Activated CD4-positive, alpha-beta T cell treated with anti-CD3 and anti-CD28 coated beads for 1 hour (primary cell): ENCODE results near the gene PLAAT5.

Experiments
- DNase-seq: peaks from one replicate; pipeline ENCODE4 v3.0.0-alpha.2; 2020

Gene PLAAT5

DNA sequence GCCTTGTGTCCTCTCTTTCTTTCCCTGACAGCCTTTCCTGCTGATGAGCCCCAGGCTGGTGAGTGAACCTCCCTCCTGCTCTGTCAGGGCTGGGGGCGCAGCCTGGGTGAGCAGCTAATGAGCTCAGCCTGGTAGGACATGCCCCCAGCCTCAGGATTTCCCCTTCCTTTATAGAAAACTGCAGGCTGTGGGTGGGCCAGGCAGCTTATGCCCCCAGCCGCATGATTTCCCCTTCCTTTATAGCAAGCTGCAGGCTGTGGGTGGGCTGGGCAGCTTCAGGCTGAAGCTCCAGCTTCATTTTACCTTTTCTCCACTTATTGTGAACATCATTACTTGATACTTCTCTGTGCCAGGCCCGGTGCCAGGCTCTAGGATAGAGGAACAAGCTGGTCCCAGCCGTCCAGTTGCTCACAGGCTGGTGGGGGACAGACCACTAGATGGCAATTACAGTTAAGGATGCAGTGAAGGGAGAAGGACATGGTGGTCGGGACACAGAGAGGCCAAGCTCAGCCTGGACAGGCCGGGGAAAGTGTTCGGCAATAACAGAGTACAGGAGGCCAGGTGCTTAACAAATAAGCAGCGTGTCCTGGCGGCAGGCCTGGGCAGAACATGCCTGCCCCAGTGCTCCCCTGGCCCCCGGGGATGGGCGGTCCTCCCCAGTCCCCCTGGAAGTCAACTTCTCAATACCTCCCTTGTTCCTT lies 20.2 kb upstream of the PLAAT5 start:
- DNase-seq: no peak

DNA sequence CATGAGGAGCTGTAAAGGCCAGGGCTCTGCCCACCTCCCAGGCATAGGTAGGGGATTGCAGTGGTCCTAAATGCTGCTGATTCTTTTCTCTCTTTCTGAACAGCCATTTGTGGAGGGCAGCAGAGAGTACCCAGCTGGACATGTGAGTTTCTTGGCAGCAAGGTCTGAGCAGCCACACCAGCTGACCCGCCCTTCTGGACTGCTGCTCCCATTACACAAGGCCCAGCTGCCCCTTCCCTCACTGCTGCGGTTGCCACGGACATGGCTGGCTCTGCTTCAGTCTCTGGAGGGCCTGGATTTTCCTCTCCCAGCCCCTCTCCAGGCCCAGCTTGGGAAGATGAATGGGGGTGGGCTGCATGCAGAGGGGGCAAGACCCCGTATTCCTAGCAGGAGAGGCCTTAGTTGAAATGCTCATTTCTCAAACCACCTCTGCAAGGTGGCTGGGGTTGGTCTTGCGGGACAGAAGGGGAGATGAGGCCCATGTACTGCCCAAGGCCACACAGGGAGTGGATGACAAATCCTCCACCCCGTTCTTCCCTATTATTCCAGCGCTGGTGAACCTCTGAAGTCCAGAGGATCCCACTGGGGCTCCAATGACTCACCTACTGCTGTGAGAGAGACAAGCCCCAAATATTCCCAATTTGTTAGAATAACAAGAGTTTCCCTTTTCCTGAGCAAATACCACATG lies 19.5 kb upstream of the PLAAT5 start:
- DNase-seq: no peak

DNA sequence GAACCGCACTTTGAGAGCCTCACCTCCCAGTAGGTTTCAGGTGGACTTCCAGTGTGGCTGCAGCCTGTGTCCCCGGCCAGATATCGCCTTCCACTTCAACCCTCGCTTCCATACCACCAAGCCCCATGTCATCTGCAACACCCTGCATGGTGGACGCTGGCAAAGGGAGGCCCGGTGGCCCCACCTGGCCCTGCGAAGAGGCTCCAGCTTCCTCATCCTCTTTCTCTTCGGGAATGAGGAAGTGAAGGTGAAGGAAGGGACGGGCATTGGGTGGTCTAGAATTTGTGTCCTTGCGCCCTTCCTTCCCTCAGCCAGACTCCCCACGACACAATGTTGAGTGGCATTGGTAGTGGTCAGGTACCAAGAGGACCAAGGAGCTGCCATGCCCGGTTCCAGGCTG lies 17.8 kb upstream of the PLAAT5 start:
- DNase-seq: no peak

DNA sequence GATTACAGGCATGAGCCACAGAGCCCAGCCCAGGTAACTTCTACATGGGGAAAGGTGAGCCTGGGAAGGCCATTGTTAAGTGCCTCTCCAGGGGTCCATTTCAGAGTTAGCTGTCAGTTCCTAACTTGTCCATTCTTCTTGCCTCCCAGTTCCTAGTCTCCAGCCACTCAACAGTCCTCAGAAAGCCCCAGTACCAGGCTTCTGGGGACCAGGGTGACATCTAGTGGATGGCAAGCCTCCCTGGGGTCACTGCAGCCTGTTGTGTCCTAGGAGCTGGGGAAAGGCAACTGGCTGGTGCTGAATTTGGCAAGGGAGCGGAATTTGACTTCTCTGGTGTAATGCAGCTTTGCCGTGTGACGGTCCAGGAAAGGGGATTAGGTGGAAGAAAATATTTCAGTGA lies 17.0 kb upstream of the PLAAT5 start:
- no peak for DNase-seq

DNA sequence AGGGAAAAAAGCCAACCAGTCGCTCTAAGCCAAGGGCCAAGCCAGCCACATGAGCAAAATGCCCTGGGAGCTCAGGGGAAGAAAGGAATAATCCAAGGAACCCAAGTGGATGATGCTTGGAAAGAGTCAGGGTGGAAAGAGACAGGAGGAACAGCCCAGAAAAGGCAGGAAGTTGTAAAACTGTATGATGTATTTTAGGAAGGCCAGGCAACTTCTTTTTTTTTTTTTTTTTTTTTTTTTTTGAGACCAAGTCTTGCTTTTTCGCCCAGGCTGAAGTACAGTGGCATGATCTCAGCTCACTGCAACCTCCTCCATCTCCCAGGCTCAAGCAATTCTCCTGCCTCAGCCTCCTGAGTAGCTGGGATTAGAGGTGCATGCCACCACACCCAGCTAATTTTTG lies 16.5 kb upstream of the PLAAT5 start:
- no peak for DNase-seq

DNA sequence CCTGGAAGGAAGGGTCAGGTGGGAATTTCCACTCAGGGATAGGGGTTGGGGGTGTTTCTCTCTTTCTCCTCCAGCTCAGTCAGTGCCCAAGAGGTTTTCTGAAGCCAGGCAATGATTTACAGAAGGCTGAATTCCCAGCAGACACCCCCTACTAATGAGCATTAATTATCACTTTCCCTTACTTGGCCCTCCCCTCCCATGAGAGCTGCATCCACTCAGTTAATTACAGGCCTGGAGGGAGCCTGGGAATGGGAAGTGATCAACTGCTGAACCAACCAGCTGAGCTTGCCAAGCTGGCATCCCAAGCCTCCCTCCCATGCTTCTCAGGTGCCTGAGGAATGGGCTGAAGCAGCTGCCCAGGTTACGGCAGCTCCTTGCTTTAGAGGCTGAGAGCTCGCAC lies 15.9 kb upstream of the PLAAT5 start:
- no peak for DNase-seq

DNA sequence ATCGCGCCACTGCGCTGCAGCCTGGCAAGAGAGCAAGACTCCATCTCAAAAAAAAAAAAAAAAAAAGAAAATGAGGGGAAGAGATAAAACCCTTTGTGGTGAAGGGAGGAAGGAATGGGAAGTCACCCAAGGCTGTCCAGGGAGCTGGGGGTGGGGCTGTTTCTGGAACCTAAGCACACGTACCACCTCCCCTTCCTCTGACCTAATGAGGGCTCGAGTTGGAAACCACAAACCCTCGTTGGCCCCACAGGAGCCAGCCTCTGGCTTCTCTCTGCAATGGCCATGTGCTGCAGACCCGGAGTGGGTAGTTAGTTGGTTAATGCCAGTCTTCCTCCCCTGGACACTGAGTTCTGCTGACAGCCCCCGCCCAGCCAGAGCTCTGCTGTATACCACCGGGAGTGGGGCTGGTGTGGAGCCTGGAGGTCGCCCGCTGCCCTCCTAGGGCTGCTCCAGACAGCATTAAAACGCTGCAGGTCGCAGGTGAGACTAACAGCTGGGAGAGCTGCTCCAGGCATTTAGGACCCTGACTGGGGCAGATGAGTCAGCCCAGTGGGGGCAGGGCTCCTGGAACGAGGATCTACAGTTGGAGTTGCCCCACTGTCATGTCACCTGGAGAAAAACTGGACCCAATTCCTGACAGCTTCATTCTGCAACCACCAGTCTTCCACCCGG lies 15.0 kb upstream of the PLAAT5 start, which contains the start of gene LGALS12:
Gene LGALS12, plus strand, starts transcription at position 228 of the 672 bp plus-strand sequence. Its CDS starts 375 bp downstream, at position 603.
- DNase-seq: no peak

DNA sequence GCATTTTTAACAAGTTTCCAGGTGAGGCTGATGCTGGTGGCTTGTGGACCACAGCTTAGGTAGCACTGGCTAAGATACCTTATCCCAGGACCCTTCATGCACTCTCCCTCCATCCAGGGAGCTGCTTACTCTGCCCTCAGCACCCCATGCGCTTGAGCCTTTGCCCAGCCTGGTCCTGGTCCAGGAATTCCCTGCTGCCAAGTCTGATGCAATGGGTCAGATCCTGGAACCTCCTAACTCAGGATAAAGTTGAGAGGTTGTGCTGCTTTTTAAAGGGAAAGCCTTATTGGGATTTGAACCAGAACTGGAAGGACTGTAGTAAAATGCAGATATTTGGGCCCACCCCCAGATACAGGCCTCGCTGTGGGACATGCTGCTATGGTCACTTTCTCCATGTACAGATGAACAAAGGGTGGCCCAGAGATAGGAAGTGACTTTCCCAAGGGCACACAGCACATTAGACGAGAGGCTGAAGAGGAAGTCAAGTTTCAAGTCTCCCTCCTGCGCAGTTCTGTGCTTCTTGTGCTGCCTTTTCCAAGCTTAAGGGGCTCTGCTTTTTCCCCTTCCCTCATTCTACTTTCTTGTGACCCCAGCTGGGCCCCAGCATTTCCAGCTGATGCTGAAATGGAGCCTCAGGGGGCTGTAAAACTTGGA lies 14.1 kb upstream of the PLAAT5 start:
- DNase-seq: no peak

DNA sequence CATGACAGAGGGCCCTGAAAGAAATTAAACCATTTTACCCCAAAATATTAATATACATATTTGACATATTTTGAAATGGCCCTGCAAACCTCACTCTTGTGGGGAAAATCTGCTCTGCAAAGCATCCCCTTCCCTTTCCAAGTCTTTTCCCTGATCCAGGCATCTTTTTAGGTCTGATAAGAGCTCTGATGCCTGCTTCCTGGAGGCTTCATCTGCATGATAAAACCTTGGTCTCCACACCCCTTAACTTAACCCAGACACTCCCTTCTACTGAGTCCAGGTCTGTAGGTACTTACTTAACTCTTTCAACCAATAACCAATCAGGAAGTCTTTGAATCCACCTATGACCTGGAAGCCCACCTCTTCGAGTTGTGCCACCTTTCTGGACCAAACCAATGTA lies 13.1 kb upstream of the PLAAT5 start:
- no peak for DNase-seq

DNA sequence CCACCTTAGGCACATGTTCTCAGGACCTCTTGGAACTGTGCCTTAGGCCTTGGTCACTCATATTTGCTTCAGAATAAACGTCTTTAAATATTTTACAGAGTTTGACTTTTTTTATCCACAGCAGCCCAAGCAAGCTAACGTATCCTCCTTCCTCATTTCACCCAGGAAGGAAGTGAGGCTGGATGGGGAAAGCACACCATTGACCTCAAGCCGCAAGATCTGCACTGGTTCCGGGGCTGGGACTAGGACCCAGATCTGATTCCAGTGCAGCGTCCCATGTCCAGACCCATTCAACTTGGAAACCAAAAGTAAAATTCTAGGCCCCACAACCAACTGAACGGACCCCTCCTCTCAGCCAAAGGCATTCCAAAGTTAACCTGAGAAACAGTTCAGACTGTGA lies 12.5 kb upstream of the PLAAT5 start:
- no peak for DNase-seq

DNA sequence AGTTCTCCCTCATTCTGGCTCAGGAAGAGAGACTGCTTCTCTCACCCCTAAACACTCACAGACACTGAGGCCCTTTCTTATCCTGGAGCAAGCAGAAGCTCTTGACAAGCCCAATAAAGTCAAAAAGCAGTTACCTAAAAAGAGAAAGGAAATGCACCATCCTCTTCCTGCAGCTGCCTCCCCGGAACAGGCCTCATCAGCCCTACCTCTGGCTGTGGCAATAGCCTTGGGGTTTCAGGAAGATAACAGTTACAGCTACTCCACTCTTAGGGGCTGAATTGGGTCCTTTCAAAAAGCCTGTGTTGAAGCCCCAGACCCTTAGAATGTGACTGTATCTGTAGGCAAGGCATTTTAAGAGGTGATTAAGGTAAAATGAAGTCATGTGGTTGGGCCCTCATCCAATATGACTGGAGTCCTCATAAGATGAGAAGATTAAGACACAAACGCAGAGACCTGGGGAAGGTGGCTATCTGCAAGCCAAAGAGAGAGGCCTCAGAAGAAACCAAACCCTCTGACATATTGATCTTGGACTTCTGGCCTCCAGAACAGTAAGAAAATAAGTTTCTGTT lies 11.4 kb upstream of the PLAAT5 start:
- no peak for DNase-seq

DNA sequence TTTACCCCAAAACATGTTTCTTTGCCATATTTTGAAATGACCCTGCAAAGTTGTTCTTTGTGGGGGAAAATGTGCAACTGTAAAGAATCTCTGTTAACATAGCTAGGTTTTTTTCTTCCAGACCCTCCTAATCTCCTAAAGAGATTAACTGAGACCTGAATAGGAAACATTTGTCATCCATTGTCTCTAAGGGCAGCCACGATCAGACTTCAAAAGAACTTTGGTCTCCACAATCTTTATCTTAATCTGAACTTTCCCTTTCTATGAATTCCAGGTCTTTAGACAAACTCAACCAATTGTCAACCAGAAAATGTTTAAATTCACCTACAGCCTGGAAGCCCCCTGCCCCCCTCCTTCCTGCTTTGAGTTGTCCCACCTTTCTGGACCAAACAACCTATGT lies 10.3 kb upstream of the PLAAT5 start:
- no peak for DNase-seq

DNA sequence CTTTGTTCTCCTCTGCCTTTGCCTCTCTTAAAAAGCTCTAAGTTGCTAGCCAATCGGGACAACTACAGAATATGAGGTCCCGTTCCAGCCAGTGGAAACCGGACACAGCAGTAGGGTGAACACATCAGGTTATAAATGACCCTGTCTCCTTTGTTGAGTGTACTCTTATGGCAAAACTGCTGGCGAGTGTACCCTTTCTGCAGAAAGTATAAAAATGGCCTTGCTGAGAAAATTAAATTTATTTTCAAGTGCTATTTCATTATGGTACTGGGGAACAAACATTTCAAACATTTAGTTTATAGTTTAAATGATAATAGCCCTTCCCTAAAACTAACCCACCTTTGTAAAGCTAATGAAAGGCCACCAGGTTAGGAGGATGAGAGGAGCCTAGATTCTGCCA lies 8.9 kb upstream of the PLAAT5 start:
- no peak for DNase-seq

DNA sequence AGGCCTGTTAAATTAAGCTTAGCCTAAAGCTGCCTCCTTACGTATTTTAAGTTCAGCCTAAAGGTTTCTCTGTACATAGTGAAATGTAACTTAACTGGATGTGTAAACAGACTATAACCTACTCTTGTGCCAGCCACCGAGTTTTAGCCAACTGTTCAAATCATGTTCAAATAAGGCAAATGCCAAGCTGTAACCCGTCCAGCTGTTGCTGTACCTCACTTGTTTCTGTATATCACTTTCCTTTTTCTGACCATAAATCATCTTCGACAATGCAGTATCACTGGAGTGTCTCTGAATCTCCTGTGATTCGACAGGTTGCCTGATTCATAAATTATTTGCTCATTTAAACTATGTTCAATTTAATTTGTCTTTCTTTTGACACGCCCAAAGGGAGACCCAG lies 4.0 kb upstream of the PLAAT5 start:
- DNase-seq: no peak

DNA sequence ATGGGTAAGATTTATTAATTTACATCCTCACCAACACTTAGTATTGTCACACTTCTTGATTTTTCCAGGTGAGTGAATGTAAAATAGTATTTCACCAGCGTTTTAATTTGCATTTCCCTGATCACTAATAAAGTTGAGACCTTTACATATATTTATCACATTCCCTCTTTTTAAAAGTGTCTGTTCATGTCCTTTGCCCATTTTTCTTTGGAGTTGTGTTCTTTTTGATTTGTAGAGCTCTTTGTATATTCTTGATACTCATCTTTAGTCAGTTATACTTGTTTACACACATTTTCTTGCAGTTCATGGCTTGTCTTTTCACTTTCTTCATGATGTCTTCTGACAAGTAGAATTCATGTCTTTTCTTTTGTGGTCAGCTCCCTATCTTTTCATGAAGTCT lies 2.2 kb upstream of the PLAAT5 start:
- DNase-seq: no peak

DNA sequence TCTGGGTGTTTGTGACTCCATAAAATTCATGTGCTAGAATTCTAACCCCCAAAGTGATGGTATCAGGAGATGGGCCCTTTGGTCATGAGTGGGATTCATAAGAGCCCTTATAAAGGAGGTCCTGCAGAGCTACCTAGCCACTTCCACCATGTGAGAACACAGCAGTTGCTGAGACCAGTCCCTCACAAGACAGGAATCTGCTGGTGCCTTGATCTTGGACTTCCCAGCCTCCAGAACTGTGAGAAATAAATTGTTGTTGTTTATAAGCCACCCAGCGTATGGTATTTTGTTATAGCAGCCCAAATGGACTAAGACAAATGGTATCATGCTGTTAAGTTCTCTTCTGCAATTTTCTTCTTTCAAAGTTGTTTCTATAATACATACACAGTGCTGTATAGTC lies 1.5 kb upstream of the PLAAT5 start:
- no peak for DNase-seq

DNA sequence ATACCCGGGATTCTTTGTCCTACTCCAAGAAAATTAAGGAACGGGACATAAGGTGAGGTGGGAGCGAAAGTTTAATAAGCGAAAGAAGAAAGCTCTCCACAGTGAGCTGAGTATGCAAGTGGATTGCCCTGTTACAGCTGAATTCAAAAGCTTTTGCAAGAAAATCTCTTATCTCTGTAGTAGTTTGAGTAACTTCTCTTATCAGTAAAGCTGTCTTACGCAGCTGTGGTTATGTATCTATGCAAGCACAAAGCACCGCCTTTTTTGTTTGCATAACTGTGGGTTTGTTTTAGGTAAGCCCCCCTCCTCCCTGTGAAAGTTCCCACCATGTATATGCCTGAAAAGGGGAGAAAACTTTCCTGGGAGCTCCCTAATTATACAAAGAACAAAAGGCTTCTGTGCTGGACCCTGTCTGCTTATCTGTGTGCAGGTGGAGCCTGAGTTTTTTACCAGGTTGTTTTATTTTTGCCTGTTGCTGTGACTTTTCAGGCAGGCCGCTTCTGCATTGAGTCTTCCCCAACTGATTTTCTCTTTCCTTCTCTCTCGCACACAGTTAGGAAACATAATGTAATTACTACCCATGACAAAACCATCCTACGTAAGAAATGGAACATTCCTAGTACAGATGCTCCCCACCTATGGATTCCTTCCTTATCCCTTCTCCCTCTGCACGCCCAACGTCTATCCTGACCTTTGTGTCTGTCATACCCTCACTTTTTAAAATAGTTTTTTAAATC lies 837 bp upstream of the PLAAT5 start:
- DNase-seq: no peak

DNA sequence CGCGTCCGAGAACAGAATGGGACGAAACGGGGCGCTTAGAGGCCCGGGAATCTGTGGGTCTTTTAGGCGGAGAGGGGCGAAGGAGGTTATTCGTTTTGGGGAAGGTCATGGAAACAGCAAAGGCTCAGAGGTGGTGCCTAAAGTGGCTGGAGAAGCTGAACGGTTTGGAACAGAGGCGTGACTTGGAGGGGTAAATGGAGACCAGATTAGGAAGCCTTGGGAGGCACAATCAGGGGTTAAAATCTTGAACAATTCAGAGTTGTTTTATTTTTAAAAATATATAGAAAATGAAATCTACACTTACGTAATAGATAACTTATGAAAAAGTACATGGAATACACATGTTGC lies 247 bp upstream of the PLAAT5 start:
- DNase-seq: no peak

DNA sequence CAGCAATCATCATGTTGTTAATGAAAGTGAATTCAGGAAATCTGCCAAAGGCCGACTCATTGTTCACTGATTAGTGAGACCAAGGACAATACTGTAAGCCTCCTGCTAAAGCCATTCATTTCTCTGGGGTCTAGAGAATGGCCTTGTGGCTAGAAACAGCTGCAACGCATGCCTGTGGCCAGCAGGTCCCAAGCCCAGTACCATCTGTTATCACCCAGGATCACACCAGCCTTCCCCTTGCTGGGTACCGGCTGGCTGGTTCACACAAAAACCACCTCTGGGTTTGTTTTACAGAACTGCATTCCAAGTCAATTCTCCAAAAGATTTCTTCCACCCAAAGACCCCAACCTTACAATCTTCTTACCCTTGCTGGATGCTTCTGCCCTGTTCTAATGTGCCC lies 1.1 kb downstream of the PLAAT5 start:
- DNase-seq: no peak

DNA sequence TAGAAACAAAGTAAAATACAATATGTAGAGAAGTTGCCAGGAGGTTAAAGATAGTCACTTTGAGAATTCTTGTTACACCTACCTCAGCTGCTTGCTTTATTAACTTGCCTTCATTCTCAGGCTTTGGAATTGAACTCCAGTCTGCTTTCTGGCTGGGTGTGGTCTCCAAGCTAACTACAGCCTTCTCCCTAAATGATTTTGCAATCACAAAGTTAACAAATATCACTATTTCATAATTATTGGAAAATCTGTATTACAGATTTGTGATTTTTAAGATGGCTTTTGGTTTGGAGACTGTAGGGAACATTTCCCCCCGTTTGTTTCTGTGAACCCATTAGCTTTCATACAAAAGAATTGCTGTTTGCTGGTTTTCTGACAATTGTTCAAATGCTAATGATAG lies 2.2 kb downstream of the PLAAT5 start:
- DNase-seq: no peak

DNA sequence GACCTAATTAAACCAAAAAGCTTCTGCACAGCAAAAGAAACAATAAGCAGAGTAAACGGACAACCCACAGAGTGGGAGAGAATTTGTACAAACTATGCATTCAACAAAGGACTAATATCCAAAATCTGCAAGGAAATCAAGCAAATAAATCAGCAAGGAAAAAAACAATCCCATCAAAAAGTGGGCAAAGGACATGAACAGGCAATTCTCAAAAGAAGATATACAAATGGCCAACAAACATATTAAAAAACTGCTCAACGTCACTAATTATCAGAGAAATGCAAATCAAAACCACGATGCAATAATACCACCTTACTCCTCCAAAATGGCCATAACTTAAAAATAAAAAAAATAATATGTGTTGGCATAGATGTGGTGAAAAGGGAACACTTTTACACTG lies 5.2 kb downstream of the PLAAT5 start:
- DNase-seq: no peak

DNA sequence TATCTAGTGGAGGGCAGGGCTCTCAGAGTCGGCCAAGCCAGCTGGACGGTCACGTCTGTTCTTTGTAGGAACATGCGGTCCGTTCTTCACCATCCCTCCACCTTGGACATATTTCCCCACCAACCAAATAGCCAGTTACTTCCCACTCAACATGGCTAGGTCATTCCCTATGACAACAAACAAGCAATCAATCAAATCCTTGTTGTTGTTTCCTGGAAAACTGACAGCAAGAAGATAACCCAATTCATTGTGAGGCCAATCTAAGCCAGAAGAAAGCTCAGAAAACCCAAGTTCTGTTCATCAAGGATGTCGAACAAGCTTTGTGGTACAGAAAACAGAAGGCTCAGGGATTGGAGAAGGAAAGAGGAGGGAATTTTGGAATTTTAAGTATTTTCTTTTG lies 10.9 kb downstream of the PLAAT5 start:
- no peak for DNase-seq

DNA sequence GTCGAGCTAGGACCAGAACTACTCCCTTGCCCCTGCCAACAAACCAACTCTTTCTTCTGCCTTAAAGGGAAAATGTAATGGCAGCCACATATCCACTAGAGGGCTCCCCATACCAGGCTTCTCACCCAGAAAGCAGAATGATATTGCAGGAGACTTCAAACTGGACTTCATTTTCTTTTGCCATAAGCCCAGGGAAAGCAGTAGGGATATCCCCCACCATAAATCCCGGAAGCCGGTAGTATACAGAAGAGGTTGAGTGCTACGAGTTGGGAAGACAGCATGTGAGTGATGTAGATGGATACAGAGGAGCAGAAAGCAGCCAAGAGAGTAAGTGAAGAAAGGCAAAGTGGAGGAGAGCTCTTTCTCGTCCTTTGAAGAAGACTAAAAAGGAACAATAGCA lies 12.1 kb downstream of the PLAAT5 start:
- peak; percentile 24 for DNase-seq
